DMS 273 (cell line): ENCODE data around the gene AP3D1.
A peak's percentile ranks its signal among the peaks of the same experiment; 100 is the strongest.

Source experiments
- DNase-seq: peaks from one replicate; lab custom pipeline; 2025; ENCODE audit not compliant: unreplicated experiment; lab: John Stamatoyannopoulos, UW

Gene AP3D1

DNA sequence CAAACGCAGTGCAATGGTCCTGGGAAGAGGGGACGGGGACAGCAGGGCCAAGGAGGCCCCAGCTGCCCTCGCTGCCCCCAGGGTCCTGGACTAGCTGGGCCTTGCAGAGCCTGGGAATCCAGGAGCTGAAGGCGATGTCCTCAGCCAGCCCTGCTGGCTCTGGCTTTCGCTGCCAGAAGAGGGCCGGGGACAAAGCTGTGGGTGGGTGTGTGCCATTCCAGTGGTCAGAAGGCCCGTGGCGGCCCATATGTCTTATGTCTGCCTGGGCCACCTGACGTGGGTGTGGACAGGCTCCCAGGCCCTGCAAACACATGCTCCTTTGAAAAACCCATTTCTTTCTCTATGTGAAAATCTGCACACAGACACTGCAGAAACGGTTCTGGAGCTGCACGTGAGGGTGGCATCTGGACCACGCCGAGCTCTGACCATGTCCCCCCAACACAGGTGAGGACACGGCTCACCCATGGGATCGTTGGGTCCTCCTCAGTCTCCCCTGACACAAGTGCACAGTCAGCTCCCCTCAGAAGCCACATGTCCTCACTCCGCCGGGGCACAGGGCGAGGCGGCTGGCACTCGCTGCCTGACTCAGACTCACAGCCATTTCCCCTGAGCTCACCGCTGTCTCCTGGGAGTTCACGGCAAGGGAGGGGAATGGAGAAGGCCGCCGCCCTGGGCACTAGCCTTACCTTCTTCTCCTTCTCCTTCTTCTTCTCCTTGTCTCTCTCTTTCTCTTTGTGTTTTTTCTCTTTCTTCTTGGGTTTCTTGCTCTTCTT lies 37.7 kb downstream of the AP3D1 start:
- no peak for DNase-seq

DNA sequence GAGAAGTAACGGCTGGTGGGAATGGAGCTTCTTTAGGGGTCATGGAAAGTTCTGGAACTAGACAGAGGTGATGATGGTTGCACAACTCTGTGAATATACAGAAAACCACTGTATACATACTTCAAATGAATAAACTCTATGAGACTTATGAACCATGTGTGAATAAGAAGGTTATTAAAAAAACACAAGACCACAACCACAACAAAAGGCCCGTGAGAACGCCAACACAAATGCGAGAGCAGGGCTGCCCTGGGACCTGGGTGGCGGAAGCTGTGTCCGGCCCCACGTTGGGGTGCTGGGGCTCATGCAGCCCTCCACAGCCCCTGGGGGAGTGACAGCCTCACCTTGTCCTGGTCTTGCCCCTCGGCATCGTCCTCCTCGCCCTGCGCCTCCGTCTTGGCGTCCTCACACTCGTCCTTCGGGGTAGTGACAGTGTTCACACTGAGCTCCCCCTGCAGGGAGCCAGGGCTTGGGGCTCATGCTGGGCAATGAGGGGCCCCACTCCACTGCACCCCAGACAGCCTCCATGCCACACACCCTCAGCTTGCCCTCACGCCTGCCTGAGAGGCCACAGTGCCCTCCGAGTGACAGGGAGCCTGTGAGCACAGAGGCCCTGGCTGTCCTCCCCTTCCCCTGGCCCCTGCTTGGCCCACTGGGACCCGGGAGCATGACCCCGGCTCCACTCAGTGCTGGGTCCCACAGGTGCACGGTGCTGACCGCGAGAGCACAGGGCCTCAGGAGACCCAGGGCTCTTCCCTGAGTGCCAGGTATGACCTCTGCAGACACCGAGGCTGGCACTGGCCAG lies 38.6 kb downstream of the AP3D1 start:
- DNase-seq, result no peak

DNA sequence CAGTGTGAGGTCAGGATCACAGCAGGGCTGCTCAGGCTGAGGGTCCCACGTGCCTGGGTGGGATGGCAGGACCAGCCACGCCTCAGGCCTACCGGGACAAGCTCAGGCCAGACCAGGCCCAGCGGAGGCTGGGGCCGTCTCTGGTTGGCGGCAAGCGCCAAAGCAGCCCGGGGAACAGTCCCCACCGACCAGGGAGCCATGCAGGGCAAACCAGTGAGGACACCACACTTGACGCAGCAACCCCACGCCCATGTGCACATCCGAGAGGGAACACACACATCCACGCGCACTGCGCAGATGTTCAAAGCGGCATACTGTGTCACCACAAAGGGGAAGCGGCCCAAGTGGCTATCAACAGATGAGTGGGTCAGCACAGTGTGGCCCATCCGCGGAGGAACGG lies 39.5 kb downstream of the AP3D1 start:
- DNase-seq, result no peak

DNA sequence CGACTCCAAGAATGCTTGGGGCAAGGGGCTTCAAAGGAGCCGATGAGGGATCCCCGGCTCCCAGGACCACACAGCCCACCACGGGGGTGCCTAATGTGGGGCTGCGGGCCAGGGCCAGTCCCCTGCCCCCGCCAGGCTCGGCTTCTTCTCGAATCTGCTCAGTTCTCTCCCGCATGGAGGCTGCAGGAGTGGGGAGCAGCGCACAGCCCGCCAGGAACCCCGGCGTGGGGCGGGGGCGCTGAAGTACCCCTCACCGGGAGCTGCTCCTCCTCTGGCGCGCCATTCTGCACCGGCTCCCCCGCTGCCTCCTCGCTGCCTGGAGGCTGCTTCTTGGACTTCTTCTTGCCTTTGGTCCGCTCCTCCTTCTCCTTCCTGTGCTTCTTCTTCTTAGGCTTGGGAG lies 39.9 kb downstream of the AP3D1 start:
- no peak for DNase-seq

DNA sequence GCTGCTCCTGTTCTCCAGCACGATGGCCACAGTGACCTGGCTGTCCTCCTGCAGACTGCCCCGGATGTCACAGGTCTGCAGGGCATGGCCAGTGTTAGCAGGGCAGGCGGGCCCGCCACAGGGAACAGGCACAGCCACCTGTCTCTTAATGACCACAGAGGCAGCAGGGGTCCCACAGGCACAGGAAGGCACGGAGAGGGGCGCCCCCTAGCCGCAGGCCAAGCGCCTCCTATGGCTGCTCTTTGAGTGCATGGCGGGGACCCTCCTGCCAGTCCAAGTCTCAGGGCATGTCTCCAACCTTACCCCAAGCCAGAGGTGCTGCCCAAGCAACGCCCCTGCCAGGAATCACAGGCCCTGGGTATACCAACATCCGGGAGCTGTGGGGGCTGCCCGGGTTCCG lies 40.5 kb downstream of the AP3D1 start:
- DNase-seq, result no peak

DNA sequence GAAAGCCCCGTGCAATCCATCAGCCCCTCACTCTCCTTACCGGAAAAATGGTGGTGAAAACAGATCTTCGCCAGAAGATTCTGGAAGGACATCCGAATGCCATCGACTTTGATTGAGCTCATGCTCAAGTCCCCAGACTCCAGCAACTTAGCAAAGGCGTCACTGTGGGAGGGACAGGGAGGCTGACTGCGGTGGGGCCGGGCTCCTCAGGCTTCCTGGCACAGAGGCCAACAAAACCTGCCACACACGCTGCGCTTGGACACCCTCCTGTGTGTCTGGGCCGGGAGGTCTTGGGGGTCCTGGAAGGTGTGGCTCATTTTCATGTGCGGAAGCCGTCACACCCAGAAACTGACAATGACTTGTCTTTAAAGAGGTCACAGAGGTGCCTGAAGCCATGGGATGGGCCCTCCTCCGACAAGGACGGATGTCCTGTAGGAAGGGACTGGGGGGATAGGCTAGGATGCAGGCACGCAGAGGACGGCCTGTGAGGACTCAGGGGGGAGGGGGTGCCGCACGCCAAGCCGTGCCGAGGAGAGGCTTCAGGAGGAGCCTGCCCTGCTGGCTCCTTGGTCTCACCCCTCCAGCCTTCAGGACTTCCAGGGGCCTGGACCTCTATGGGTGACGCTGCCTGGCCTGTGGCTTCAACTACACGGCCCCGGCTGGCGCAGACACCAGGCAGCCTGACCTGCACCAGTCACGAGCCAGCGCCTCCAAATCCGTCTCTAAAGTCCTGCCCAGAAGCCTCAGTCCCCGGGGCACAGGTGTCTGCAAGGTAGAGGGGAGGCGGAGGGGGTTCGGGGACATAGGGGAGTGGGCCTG lies 42.1 kb downstream of the AP3D1 start:
- DNase-seq, result no peak

DNA sequence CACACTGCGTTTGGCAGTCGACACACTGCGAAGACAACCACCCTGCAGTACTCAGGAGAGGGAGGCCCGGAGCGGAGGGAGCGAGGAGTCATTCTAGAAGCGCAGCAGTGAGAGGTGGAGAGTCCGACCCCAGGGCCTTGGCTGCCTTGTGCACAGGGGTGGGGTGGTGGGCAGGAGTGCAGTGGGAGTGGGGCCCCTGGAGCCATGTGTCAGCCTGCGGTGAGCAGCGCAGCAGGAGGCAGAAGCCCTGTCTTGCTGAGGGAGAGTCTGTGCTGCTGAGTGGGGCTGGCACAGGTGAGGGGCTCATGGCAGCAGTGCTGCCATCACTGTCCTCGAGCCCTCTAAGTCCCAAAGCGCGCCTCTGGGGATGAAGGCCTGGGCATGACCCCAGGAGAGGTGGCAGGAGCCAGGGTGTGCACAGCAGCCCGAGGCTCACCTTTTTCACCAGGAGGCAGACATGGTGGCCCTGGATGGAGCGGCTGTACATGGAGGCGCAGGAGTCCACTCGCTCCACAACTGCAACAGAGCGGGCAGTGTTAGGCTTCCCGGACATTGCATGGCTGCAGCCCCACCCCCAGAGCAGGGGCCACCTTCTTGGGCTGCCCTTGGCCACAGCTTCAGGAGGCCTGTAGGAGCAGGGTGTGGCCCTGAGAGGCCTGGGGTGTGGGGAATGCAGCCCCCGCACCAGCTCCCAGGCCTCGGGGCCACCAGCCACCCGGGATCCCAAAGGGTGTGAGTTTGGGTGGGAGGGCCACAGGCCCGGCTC lies 42.9 kb downstream of the AP3D1 start:
- no peak for DNase-seq

DNA sequence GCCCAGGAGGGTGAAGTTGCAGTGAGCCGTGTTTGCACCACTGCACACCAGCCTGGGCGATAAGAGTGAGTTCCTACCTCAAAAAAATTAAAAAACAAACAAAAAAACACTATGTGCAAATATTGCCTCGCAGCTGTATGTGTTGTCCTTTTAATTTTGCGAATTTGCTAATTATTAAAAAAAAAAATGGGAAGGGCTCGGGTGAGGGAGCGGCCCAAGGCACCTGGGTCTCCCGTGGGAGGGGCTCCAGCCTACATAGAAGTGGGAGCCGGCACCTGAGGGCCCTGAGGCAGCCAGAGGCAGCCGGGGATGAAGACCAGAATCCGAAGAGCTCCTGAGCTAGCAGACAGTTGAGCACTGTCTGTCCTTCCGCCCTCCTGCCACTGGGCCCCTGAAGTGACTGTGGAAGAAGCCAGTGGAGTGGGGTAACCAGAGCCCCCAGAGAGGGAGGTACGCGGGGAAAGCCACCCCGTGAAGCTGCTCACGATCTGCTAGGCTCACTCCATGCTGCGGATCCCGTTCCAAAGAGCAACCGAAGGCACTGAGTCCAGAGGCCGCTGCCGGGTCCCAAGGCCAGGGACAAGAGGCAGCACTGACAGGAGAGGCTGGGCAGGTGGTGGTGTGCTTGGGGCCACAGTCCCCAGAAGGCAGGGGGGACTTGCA lies 48.2 kb downstream of the AP3D1 start:
- DNase-seq, result no peak

DNA sequence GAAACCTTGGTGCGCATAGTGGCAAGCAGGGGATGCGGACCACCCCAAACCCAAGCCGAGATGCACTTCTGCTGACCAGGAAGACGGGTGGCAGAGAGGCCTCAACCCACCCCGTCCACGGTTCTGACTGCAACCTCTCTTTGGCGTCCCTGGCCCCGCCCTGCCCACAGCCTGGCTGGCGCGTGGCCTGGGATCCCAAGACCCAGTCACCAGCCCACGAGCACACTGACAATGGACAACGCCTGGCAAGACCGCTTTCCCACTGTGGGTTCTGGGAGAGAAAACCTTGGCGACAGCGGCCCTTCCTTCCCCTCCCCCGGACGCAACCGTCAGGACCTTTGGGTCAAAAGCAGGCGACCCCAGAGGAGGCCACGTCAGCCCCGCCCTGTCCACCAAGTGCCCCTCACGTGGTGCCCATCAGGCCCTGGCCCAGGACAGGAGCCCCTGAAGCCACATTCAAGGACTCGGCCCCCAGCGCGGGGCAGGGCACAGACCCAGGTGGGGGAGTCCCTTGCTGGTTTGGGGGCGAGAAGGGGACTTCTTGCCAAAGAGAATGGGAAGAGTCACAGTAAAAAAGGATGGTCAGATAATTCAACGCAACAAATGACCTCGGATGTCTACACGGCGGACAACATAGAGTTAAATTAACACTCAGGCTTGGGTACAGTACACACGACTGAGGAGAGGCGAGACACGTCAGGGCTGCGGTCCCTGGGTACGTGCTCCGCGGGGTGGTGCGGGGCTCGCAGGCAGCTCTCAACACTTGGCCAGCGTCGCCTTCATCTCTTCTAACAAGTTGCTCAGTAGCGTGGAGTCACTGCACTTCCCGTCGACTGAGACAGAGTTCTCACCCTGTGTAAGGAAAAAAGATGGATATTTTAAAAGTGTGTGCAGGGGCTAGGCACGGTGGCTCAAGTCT lies 49.7 kb downstream of the AP3D1 start:
- no peak for DNase-seq

DNA sequence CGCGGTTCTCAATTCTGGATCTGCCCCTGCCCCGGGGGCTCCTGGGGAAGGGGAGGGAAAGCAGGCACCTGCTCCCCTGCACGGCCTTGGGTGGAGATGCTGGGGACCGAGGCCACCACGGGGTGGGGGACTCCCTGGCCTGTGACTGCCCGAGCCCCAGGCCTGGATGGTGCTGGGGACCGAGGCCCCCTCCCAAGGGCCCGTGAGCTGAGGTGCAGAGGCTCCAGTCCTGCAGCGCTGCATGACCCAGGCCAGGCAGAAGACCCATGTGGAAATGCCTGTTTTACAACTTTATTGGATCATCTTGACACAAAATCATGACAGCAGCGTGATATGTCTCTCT lies 50.7 kb downstream of the AP3D1 start:
- DNase-seq, result no peak

DNA sequence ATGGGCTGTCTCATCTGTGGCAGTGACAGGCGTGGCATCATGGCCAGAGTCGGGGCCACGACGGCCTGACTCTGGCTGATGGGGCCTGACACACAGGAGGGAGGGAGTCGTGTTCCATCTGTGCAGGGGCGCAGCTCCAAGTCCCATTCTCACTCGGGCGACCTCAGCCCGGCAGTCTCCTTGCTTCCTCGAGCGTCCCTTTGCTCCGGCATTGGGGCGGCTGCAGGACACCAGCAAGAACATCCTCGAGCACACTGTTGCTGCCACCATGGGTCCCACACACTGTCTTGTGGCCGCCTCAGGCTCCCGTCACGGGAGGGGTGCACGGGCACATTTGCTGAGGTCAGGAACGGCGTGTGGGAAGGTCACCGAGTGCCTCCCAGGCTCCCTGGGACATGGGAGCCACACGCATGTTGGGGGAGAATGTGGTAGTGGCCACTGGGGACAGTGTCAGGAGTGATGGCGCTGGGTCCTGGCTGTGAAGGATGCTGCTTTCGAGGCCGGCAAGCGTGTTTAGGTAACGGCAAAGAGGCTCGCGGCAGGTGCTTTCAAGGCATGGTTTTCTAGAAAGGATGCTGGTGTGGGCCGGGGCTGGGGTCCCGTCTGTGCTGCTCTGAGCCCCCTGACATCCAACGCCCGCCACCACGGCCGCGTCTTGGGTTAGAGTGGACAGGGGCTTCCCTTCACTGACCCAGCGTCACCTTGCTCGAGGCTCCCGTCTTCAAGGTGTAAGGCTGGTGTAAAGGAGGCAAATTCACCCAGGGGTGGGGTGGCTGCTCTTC lies 51.2 kb downstream of the AP3D1 start:
- DNase-seq, result no peak

DNA sequence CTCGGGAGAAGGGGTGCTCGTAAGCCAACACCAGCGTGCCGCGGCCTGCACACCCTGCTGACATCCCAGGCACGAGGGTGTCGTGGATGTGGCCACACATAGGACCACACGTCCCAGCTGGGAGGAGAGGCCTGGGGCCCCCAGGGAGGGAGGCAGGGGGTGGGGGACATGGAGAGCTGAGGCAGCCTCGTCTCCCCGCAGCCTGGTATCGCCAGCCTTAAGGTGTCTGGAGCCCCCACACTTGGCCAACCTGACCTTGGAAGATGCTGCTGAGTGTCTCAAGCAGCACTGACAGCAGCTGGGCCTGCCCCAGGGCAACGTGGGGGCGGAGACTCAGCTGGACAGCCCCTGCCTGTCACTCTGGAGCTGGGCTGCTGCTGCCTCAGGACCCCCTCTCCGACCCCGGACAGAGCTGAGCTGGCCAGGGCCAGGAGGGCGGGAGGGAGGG lies 52.3 kb downstream of the AP3D1 start:
- DNase-seq, result no peak

DNA sequence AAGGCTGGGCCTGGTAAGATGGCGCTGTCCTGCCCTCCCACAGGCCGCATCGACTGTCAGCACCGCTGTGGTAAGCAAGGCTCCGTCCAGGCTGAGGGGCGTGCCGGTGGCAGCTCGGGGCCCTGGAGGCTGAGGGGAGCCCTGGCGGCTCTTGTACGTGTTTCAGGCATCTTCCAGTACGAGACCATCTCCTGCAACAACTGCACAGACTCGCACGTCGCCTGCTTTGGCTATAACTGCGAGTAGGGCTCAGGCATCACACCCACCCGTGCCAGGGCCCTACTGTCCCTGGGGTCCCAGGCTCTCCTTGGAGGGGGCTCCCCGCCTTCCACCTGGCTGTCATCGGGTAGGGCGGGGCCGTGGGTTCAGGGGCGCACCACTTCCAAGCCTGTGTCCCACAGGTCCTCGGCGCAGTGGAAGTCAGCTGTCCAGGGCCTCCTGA lies 53.5 kb downstream of the AP3D1 start:
- DNase-seq, result peak; percentile 49

DNA sequence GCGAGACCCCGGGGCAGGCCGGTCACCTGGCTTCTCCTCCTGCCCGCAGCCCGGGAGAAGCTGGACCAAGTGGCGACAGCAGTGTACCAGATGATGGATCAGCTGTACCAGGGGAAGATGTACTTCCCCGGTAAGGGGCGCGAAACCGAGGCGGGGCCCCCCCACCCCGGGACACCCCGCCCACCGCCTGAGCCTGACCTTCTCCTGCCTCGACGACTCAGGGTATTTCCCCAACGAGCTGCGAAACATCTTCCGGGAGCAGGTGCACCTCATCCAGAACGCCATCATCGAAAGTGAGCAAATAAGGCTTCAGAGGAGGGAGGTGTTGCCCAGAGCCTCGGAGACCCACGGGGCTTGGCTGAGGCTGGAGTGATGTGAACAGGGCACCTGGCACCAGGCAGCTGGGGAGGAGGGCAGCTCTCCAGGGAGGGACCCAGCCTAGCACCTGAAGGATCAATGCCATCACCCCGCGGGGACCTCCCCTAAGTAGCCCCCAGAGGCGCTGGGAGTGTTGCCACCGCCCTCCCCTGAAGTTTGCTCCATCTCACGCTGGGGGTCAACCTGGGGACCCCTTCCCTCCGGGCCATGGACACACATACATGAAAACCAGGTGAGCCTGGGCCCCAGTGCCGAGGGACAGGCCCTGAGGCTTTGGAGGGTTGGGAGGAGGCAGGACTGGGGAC lies 54.0 kb downstream of the AP3D1 start:
- DNase-seq, result peak; percentile 58

DNA sequence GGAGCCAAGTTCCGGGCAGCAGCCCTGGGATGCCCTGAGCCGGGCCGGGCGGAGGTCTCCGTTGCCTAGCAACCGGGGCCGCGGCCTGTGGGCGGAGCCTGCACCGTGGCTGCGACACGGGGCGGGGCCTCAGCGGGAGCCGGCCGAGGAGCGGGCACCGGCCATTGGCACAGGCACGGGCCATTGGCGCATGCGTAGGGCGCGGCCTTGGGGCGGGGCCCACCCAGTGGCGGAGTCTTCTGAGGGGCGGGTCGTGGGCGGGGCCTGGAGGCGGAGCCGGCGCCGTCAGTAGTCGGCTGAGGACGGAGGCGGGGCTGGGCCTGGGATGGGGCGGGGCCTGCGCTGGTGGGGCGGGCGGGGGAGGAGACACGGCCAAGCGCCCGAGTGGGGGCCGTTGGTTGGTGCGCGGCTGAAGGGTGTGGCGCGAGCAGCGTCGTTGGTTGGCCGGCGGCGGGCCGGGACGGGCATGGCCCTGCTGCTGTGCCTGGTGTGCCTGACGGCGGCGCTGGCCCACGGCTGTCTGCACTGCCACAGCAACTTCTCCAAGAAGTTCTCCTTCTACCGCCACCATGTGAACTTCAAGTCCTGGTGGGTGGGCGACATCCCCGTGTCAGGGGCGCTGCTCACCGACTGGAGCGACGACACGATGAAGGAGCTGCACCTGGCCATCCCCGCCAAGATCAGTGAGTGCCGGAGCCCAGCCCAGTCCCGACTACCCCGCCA lies 54.7 kb downstream of the AP3D1 start, which contains the start of gene IZUMO4:
IZUMO4 (plus strand) TSS at position 436 of the 723 bp plus-strand sequence; CDS start at position 467, 31 bp downstream.
- DNase-seq, result peak; percentile 99

DNA sequence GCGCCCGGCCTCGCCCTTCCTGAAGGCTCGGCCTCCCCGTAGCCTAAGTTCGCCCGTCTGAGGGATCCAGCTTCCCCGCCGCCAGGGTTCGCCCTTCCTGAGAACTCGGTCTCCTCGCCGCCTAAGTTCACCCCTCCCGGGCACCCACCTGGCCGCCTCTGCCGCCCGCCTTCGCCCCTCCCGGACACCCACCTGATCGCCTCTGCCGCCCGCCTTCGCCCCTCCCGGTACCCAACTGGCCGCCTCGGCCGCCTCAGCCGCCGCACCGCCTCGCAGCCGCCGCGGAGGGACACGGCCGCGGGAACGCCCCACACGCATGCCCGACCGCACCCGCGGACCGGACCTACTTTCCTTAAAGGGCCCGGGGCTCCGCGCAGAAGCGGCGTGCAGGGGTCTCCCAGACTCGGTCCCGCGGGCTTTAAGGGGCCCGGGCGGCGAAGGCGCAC lies 55.3 kb downstream of the AP3D1 start, which contains the start of gene MOB3A:
MOB3A (minus strand) TSS at position 293 of the 446 bp plus-strand sequence. CDS start 17,766 bp downstream, outside the sequence.
- peak; percentile 99 for DNase-seq
